HL-60 (cell line): ENCODE results near the gene ARID1B.

ENCODE experiments used
- DNase-seq, 2 experiments: peaks; one replicate each; pipeline ENCODE4 v3.0.0-alpha.2; 2010 to 2020; ENCODE audit warnings: low read depth in 1 of 2, low spot score in 1 of 2
- H3K27ac ChIP-seq: fragments of 250-450 bp; sonication (Bioruptor Pico); replicated peaks from 2 replicates; pipeline ENCODE4 v1.5.1; 2020; ENCODE audit warnings: mild to moderate bottlenecking, moderate library complexity
- H3K27me3 ChIP-seq: fragments of 250-450 bp; sonication (Bioruptor Pico); 2 replicates; pipeline ENCODE4 v1.5.1; 2021; ENCODE audit warnings: mild to moderate bottlenecking, moderate library complexity; ENCODE audit not compliant: insufficient read depth, poor library complexity, severe bottlenecking
- H3K4me3 ChIP-seq: replicated peaks from 2 replicates; pipeline ENCODE4 v1.5.1; 2011; ENCODE audit warnings: mild to moderate bottlenecking, control low read depth, low read length; ENCODE audit not compliant: insufficient read depth
- CTCF ChIP-seq: IDR thresholded peaks from one replicate; pipeline ENCODE4 v1.5.1; 2011; ENCODE audit warnings: low read length, control low read depth, inconsistent platforms; ENCODE audit not compliant: insufficient read depth
- GABPA ChIP-seq: IDR thresholded peaks from 2 replicates; pipeline ENCODE4 v1.6.1; 2012; ENCODE audit warnings: low read depth
- POLR2AphosphoS5 ChIP-seq: IDR thresholded peaks from 2 replicates; pipeline ENCODE4 v1.6.1; 2012; ENCODE audit warnings: low read depth
- REST ChIP-seq: IDR thresholded peaks from 2 replicates; pipeline ENCODE4 v1.6.1; 2012; ENCODE audit warnings: low read depth; ENCODE audit not compliant: insufficient replicate concordance
- SPI1 ChIP-seq: IDR thresholded peaks from 2 replicates; pipeline ENCODE4 v1.6.1; 2012; ENCODE audit warnings: low read depth, mild to moderate bottlenecking, borderline replicate concordance

Gene ARID1B

GRCh38 chr6:157185171-157185570 is 408.0 kb downstream of the ARID1B start:
- no peaks in the 10 kb centered on the region for H3K27me3 ChIP-seq
- no peak for DNase-seq
- no peak overlapping the region for H3K27ac ChIP-seq
- no peak overlapping the region for H3K4me3 ChIP-seq
- no peak for TF ChIP-seq GABPA
- no peak for TF ChIP-seq POLR2AphosphoS5
- TF ChIP-seq CTCF = no peak
- no peak for TF ChIP-seq SPI1
- TF ChIP-seq REST = no peak

- no peaks in the 10 kb centered on the region for H3K27me3 ChIP-seq
- no peak for TF ChIP-seq GABPA
- TF ChIP-seq POLR2AphosphoS5 = no peak
- no peak for TF ChIP-seq SPI1
- no peak for TF ChIP-seq REST
- no peak for TF ChIP-seq CTCF
- DNase-seq = no peak
- no peak overlapping the region for H3K4me3 ChIP-seq
- H3K27ac ChIP-seq = no peak overlapping the region
These were observed 408.8 kb downstream of the ARID1B start for GRCh38 chr6:157185986-157186385.

- no peak for DNase-seq
- TF ChIP-seq POLR2AphosphoS5 (no peak), SPI1 (no peak), REST (no peak), CTCF (no peak), GABPA (no peak)
- Histone ChIP-seq H3K27me3 (no peaks in the 10 kb centered on the region), H3K4me3 (no peak overlapping the region), H3K27ac (no peak overlapping the region)
These were observed 409.6 kb downstream of the ARID1B start for GRCh38 chr6:157186785-157187181.
